HepG2 (cell line): Measurements from ENCODE around the gene TMTC2. TPM values are rescaled to one million over a fixed set of nuclear protein-coding genes. Genes with fewer than 3 reads are reported as not detected.

Experiments used
- ATAC-seq: fragments of 200-7000 bp; cut with Tn5 transposase; 3 replicates; pipeline ENCODE4 v1.9.1; 2020; ENCODE audit warnings: mild to moderate bottlenecking, moderate library complexity
- BruUV-seq: library from RNA; stranded (reverse); fragments of 400-500 nt; replicated peaks from 2 replicates; lab custom pipeline; 2021; lab: Mats Ljungman, UMichigan
- CTCF ChIA-PET: fragments of 300-600 bp; formaldehyde crosslinking; extraction: SDS; loops from one replicate; lab custom pipeline; 2021; ENCODE audit warnings: low total read pairs, inconsistent platforms, low intra/inter-chr PET ratio; lab: Yijun Ruan, JAX
- POLR2A ChIA-PET: fragments of 350-600 bp; sonication (Branson Sonifier 250); formaldehyde crosslinking; loops from one replicate; lab custom pipeline; 2020; ENCODE audit warnings: antibody characterized with exemption, inconsistent platforms; lab: Yijun Ruan, JAX
- DNase-seq: peaks from one replicate; pipeline ENCODE4 v3.0.0-alpha.2; 2015; ENCODE audit warnings: low spot score
- FAIRE-seq: peaks from 3 replicates; lab custom pipeline; 2011; peaks lifted over from hg19 to GRCh38; lab: Jason Lieb, UNC
- H2AFZ ChIP-seq: one replicate; pipeline ENCODE4 v1.6.1; 2011; ENCODE audit warnings: low read length, inconsistent platforms
- H3K27ac ChIP-seq: fragments of 300-600 bp; 3 replicates; pipeline ENCODE4 v1.8.0; 2011; ENCODE audit warnings: mixed run types, mild to moderate bottlenecking, mixed read lengths, low read length, inconsistent platforms; ENCODE audit not compliant: insufficient read depth; ENCODE audit errors: extremely low read length
- H3K27me3 ChIP-seq, 2 experiments: fragments of 200-600 bp in 1 of 2; 2 replicates in 1 of 2; 3 replicates in 1 of 2; pipeline versions ENCODE4 v1.6.0 to v1.8.0; 2011; ENCODE audit warnings: low read length in 2 of 2, mild to moderate bottlenecking in 2 of 2, moderate library complexity in 2 of 2, inconsistent platforms in 1 of 2; ENCODE audit not compliant: insufficient read depth in 2 of 2, control insufficient read depth in 1 of 2
- H3K36me3 ChIP-seq, 2 experiments: fragments of 200-600 bp in 1 of 2; replicated peaks in 1 of 2; 2 replicates in 1 of 2; 3 replicates in 1 of 2; pipeline versions ENCODE4 v1.5.1 to v1.8.0; 2011; ENCODE audit warnings: low read length in 2 of 2, inconsistent platforms in 1 of 2; ENCODE audit not compliant: insufficient read depth in 2 of 2, control insufficient read depth in 1 of 2
- H3K4me1 ChIP-seq: 2 replicates; pipeline ENCODE4 v1.5.1; 2012; ENCODE audit warnings: low read length, inconsistent platforms; ENCODE audit not compliant: insufficient read depth
- H3K4me2 ChIP-seq: 2 replicates; pipeline ENCODE4 v1.6.0; 2011; ENCODE audit warnings: low read depth, low read length, inconsistent platforms
- H3K4me3 ChIP-seq, 3 experiments: fragments of 200-600 bp in 1 of 3; sonication (generic), shearing (Covaris generic) in 1 of 3; replicated peaks in 1 of 3; 2 replicates each; pipeline ENCODE4 v1.5.1; 2011 to 2016; ENCODE audit warnings: low read length in 3 of 3, inconsistent platforms in 2 of 3, low read depth in 2 of 3, mild to moderate bottlenecking in 2 of 3, control low read depth in 1 of 3, mixed read lengths in 1 of 3; ENCODE audit not compliant: insufficient read depth in 1 of 3
- H3K79me2 ChIP-seq: one replicate; pipeline ENCODE4 v1.6.1; 2011; ENCODE audit warnings: low read length, inconsistent platforms; ENCODE audit not compliant: insufficient read depth
- H3K9ac ChIP-seq: 2 replicates; pipeline ENCODE4 v1.6.0; 2011; ENCODE audit warnings: mild to moderate bottlenecking, low read depth, low read length, inconsistent platforms; ENCODE audit not compliant: insufficient read depth
- H3K9me3 ChIP-seq: 2 replicates; pipeline ENCODE4 v1.5.1; 2012; ENCODE audit warnings: mild to moderate bottlenecking, low read length
- H4K20me1 ChIP-seq: 2 replicates; pipeline ENCODE4 v1.6.0; 2011; ENCODE audit warnings: inconsistent platforms, mild to moderate bottlenecking, low read length, moderate library complexity; ENCODE audit not compliant: insufficient read depth
- ATF1 ChIP-seq: IDR thresholded peaks from 2 replicates; pipeline ENCODE4 v1.6.1; 2016; ENCODE audit warnings: mild to moderate bottlenecking, control low read depth
- GABPB1 ChIP-seq: IDR thresholded peaks from 2 replicates; pipeline ENCODE4 v1.6.1; 2016; ENCODE audit warnings: mild to moderate bottlenecking, missing genetic modification reagents, moderate library complexity, missing compliant biosample characterization
- GLI4 ChIP-seq: sonication (generic); formaldehyde crosslinking; IDR thresholded peaks from 2 replicates; pipeline ENCODE4 v1.5.1; 2020; ENCODE audit warnings: missing genetic modification reagents, mild to moderate bottlenecking, moderate library complexity, borderline replicate concordance
- HOXD1 ChIP-seq: sonication (generic); formaldehyde crosslinking; IDR thresholded peaks from 2 replicates; pipeline ENCODE4 v1.5.0; 2020; ENCODE audit warnings: missing genetic modification reagents
- LBX2 ChIP-seq: sonication (generic); formaldehyde crosslinking; IDR thresholded peaks from 2 replicates; pipeline ENCODE4 v1.5.0; 2020; ENCODE audit warnings: missing genetic modification reagents, mild to moderate bottlenecking, borderline replicate concordance
- NCOA5 ChIP-seq: sonication (generic); formaldehyde crosslinking; IDR thresholded peaks from 2 replicates; pipeline ENCODE4 v1.4.0; 2020; ENCODE audit warnings: missing genetic modification reagents
- SETDB1 ChIP-seq: sonication (generic); formaldehyde crosslinking; IDR thresholded peaks from 2 replicates; pipeline ENCODE4 v1.5.1; 2020; ENCODE audit warnings: missing genetic modification reagents, mild to moderate bottlenecking, borderline replicate concordance
- SIX4 ChIP-seq: sonication (generic); formaldehyde crosslinking; IDR thresholded peaks from 2 replicates; pipeline ENCODE4 v1.4.0; 2020; ENCODE audit warnings: missing genetic modification reagents
- SUZ12 ChIP-seq: fragments of 150-350 bp; IDR thresholded peaks from 2 replicates; pipeline ENCODE4 v1.6.1; 2014; ENCODE audit warnings: low read depth, low read length
- TAF15 ChIP-seq: fragments of 200-400 bp; formaldehyde crosslinking; IDR thresholded peaks from one replicate; pipeline ENCODE4 v1.6.1; 2018; ENCODE audit warnings: mild to moderate bottlenecking, low read depth, low read length; ENCODE audit not compliant: poor library complexity, severe bottlenecking
- ZFY ChIP-seq: sonication (generic); formaldehyde crosslinking; IDR thresholded peaks from 2 replicates; pipeline ENCODE4 v1.4.0; 2020; ENCODE audit warnings: missing genetic modification reagents
- ZNF225 ChIP-seq: sonication (generic); formaldehyde crosslinking; IDR thresholded peaks from 2 replicates; pipeline ENCODE4 v1.4.0; 2020; ENCODE audit warnings: mild to moderate bottlenecking, missing genetic modification reagents
- ZNF513 ChIP-seq: sonication (generic); formaldehyde crosslinking; conservative IDR thresholded peaks from 2 replicates; pipeline ENCODE4 v1.5.0; 2020; ENCODE audit warnings: missing genetic modification reagents
- ZNF616 ChIP-seq: sonication (generic); formaldehyde crosslinking; IDR thresholded peaks from 2 replicates; pipeline ENCODE4 v1.5.0; 2020; ENCODE audit warnings: low read depth, mild to moderate bottlenecking, missing genetic modification reagents
- WGBS: methylation state at CpG from one replicate; pipeline ENCODE4 v1.1.6; 2017; ENCODE audit warnings: low lambda C conversion rate; 5-methylcytosine and 5-hydroxymethylcytosine counted together
- in situ Hi-C: cut with HindIII; loops from 2 replicates; pipeline ENCODE4 v1.10.0; 2017; ENCODE audit warnings: low pct_unique_long_range_greater_than_20kb; ENCODE audit not compliant: extremely low pct_ligation_motif_present
- intact Hi-C: fragments of 100-400 bp; cut with micrococcal nuclease; formaldehyde crosslinking; loops from one replicate; pipeline ENCODE4 v1.10.0; 2022; ENCODE audit not compliant: unreplicated experiment
- polyA plus RNA-seq, 8 experiments: library from polyadenylated mRNA; depleted of rRNA in 3 of 8; stranded (reverse) in 7 of 8; unstranded in 1 of 8; fragments of >200 nt; fragmentation: Illumina TruSeq in 4 of 8; extraction: Trizol in 4 of 8; gene quantifications; 2 replicates each; pipeline versions ENCODE4 v1.2.1 to v1.2.3, GENCODE V29; 2011 to 2016; ENCODE audit warnings: low read depth in 4 of 8, missing spikeins in 1 of 8, mixed read lengths in 1 of 8; ENCODE audit not compliant: insufficient read depth in 1 of 8
- total RNA-seq, 5 experiments: library from RNA; depleted of rRNA; stranded (reverse); fragments of >200 nt; fragmentation: Illumina TruSeq; extraction: Trizol; gene quantifications; 2 replicates each; pipeline ENCODE4 v1.2.3, GENCODE V29; 2016; ENCODE audit warnings: low read depth in 1 of 5

TMTC2 gene
- total and polyA plus RNA-seq, 2 of the 13 experiments (the other 11 are each of a cell fraction or from before 2014, with no cell fraction given): 0.55 to 0.63 TPM

GRCh38 chr12:82695531-82695930 is 8.8 kb downstream of the TMTC2 start:
- no peak for DNase-seq
- POLR2A ChIA-PET: no interaction called here
- TF ChIP-seq GABPB1 (CRISPR knock-in tag): no peak
- TF ChIP-seq ZNF616 (CRISPR knock-in tag): no peak
- no peak for TF ChIP-seq ZFY
- TF ChIP-seq ATF1 (CRISPR knock-in tag): no peak
- no peak for TF ChIP-seq HOXD1 (CRISPR knock-in tag)
- no peak for TF ChIP-seq SETDB1
- no peak for TF ChIP-seq SIX4 (CRISPR knock-in tag)
- no peak for TF ChIP-seq SUZ12
- TF ChIP-seq NCOA5: no peak
- TF ChIP-seq, all 625 proteins: peak for 0
- no TSS peak for BruUV-seq
- Histone ChIP-seq H3K27me3 (no peaks in the 10 kb centered on the region), H2AFZ (no peak overlapping the region), H3K9ac (no peak overlapping the region), H3K79me2 (no peaks in the 10 kb centered on the region), H4K20me1 (no peaks in the 10 kb centered on the region), H3K4me2 (no peak overlapping the region), H3K36me3 (no peaks in the 10 kb centered on the region), H3K27ac (no peak overlapping the region), H3K4me1 (no peaks in the 10 kb centered on the region), H3K4me3 (no peak overlapping the region), H3K9me3 (no peaks in the 10 kb centered on the region)
- intact Hi-C loops (no loop called here), in situ Hi-C loops (loop anchor here (25.0 kb wide), 1 partner anchor 1117 kb away; no protein-coding TSS in a partner anchor)
- ATAC-seq (no peak), FAIRE-seq (no peak)
- 52% methylated on average over 2 of the region's 2 CpGs for WGBS
- CTCF ChIA-PET: no interaction called here

- Histone ChIP-seq H2AFZ (no peak overlapping the region), H3K9ac (no peak overlapping the region), H3K4me3 (no peak overlapping the region), H3K79me2 (no peaks in the 10 kb centered on the region), H3K36me3 (no peaks in the 10 kb centered on the region), H3K4me1 (no peaks in the 10 kb centered on the region), H3K27ac (no peak overlapping the region), H4K20me1 (no peaks in the 10 kb centered on the region), H3K9me3 (no peaks in the 10 kb centered on the region), H3K27me3 (no peaks in the 10 kb centered on the region), H3K4me2 (no peak overlapping the region)
- ATAC-seq: no peak
- no peak for DNase-seq
- ChIA-PET CTCF (no interaction called here), POLR2A (no interaction called here)
- no peak for FAIRE-seq
- in situ Hi-C loops: loop anchor here (25.0 kb wide), 1 partner anchor 1116 kb away; no protein-coding TSS in a partner anchor
- BruUV-seq: no TSS peak
- intact Hi-C loops: no loop called here
- TF ChIP-seq TAF15 (no peak), ZNF225 (CRISPR knock-in tag) (no peak), LBX2 (no peak), GLI4 (CRISPR knock-in tag) (no peak), ZNF513 (CRISPR knock-in tag) (no peak)
These were observed 9.8 kb downstream of the TMTC2 start for GRCh38 chr12:82696543-82696942.
